ENCODE measurements around the gene ATP2A1.

ATP2A1 gene

DNA sequence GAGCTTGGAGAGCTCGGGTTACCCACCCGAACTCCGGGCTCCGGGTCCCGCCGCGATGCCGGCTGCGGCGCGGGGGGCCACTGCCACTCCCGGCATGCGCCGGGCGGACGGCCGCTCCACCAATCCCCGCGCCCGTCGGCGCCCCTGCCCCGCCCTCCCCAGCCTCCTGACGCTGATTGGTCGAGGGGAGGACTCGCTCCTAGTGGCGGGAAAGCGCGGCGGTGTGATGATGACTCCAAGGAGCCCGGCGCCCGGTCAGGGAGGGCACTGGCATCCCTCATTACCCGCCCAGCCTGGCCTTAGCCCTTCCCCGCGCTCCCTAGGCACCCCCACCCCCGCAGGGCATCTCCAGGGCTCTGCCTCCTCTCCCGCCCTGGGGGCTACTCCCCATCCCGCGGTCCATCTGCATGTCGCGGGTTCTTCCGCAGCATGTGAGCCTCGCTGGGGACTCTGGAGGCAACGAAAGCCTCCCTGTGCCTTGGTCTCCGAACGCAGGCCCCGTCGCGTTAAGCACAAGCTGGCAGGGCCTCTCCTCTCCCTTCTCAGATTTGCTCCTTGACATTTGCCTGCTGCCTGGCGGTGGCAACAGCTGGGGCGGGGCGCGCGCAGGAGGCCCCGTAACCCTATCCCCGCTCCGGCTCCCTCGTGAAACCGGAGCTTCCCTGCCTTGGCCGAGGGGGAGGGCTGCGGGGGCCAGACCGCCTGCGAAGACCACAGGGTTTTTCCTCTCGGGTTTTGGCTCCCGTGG is 1.7 kb downstream of the ATP2A1 start:
- POLR2A ChIA-PET = interaction anchor here (0.5 to 2.5 kb wide), 11 partner anchors 16 to 71 kb away, joined by 3 to 13 read pairs (median 8); partner anchors contain the start of genes ATXN2L, NFATC2IP, SH2B1 and TUFM
- Histone ChIP-seq H3K4me3 (ENCODE audit: low read depth, low read length) (peak overlapping the region; percentile 62), H3K4me1 (ENCODE audit: control insufficient read depth, insufficient read depth, low read length) (peaks cover 11% of the 10 kb centered on the region), H3K9me3 (ENCODE audit: control insufficient read depth, insufficient read depth, low read depth, low read length) (no peaks in the 10 kb centered on the region), H3K27ac (ENCODE audit: extremely low read depth, low read depth, low read length) (peak overlapping the region; percentile 67; the same call in 1 of the 2 replicates), H3K36me3 (ENCODE audit: control insufficient read depth in 2 of 2, insufficient read depth in 1 of 2, low read length in 2 of 2) (peaks cover 0 to 5% of the 10 kb centered on the region in 2 experiments; a peak in 1 of 3 replicates)
- CTCF ChIA-PET = interaction anchor here (0.6 to 2.1 kb wide), 5 partner anchors 32 to 1152 kb away, joined by 3 to 10 read pairs (median 3); no protein-coding TSS in a partner anchor
- TF ChIP-seq PRDM1 (tag by site-specific recombination; IDR thresholded peaks at IDR 0.05) = no peak
- TF ChIP-seq, protein P1, sequence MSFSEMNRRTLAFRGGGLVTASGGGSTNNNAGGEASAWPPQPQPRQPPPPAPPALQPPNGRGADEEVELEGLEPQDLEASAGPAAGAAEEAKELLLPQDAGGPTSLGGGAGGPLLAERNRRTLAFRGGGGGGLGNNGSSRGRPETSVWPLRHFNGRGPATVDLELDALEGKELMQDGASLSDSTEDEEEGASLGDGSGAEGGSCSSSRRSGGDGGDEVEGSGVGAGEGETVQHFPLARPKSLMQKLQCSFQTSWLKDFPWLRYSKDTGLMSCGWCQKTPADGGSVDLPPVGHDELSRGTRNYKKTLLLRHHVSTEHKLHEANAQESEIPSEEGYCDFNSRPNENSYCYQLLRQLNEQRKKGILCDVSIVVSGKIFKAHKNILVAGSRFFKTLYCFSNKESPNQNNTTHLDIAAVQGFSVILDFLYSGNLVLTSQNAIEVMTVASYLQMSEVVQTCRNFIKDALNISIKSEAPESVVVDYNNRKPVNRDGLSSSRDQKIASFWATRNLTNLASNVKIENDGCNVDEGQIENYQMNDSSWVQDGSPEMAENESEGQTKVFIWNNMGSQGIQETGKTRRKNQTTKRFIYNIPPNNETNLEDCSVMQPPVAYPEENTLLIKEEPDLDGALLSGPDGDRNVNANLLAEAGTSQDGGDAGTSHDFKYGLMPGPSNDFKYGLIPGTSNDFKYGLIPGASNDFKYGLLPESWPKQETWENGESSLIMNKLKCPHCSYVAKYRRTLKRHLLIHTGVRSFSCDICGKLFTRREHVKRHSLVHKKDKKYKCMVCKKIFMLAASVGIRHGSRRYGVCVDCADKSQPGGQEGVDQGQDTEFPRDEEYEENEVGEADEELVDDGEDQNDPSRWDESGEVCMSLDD (tag by site-specific recombination; IDR thresholded peaks at IDR 0.05) = peak; percentile 16; the same call in 1 of the 2 replicates
- TF ChIP-seq KLF7 (tag by site-specific recombination; IDR thresholded peaks at IDR 0.05; ENCODE audit: borderline replicate concordance) = 0 out of 2 replicates have a peak, but pooled peaks have one; percentile 52
- TF ChIP-seq ZNF350 (tag by site-specific recombination; IDR thresholded peaks at IDR 0.05) = no peak
- TF ChIP-seq ZNF335 (tag by site-specific recombination; conservative IDR thresholded peaks at IDR 0.05) = peak; percentile 89
- TF ChIP-seq GFI1B (tag by site-specific recombination; IDR thresholded peaks at IDR 0.05) = peak; percentile 69; the same call in 1 of the 2 replicates
- peak; percentile 67; the same call in 1 of the 2 replicates for TF ChIP-seq ZSCAN4 (tag by site-specific recombination; IDR thresholded peaks at IDR 0.05)
- TF ChIP-seq, protein P2, sequence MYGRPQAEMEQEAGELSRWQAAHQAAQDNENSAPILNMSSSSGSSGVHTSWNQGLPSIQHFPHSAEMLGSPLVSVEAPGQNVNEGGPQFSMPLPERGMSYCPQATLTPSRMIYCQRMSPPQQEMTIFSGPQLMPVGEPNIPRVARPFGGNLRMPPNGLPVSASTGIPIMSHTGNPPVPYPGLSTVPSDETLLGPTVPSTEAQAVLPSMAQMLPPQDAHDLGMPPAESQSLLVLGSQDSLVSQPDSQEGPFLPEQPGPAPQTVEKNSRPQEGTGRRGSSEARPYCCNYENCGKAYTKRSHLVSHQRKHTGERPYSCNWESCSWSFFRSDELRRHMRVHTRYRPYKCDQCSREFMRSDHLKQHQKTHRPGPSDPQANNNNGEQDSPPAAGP (tag by site-specific recombination; IDR thresholded peaks at IDR 0.05) = peak; percentile 90
- TF ChIP-seq KLF16 (tag by site-specific recombination; IDR thresholded peaks at IDR 0.05) = peak; percentile 75
- no peak for TF ChIP-seq ZNF830 (tag by site-specific recombination; IDR thresholded peaks at IDR 0.05; ENCODE audit: low read depth)
- TF ChIP-seq, protein P3, sequence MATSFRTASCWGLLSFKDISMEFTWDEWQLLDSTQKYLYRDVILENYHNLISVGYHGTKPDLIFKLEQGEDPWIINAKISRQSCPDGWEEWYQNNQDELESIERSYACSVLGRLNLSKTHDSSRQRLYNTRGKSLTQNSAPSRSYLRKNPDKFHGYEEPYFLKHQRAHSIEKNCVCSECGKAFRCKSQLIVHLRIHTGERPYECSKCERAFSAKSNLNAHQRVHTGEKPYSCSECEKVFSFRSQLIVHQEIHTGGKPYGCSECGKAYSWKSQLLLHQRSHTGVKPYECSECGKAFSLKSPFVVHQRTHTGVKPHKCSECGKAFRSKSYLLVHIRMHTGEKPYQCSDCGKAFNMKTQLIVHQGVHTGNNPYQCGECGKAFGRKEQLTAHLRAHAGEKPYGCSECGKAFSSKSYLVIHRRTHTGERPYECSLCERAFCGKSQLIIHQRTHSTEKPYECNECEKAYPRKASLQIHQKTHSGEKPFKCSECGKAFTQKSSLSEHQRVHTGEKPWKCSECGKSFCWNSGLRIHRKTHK (tag by site-specific recombination; IDR thresholded peaks at IDR 0.05) = no peak
- TF ChIP-seq ZNF600 (tag by site-specific recombination; IDR thresholded peaks at IDR 0.05) = peak; percentile 86
- TF ChIP-seq PATZ1 (tag by site-specific recombination; IDR thresholded peaks at IDR 0.05) = peak; percentile 91
- TF ChIP-seq CTCF (tag by site-specific recombination; IDR thresholded peaks at IDR 0.05) = peak; percentile 6; the same call in 1 of the 2 replicates
- TF ChIP-seq, protein P4, sequence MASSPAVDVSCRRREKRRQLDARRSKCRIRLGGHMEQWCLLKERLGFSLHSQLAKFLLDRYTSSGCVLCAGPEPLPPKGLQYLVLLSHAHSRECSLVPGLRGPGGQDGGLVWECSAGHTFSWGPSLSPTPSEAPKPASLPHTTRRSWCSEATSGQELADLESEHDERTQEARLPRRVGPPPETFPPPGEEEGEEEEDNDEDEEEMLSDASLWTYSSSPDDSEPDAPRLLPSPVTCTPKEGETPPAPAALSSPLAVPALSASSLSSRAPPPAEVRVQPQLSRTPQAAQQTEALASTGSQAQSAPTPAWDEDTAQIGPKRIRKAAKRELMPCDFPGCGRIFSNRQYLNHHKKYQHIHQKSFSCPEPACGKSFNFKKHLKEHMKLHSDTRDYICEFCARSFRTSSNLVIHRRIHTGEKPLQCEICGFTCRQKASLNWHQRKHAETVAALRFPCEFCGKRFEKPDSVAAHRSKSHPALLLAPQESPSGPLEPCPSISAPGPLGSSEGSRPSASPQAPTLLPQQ (tag by site-specific recombination; IDR thresholded peaks at IDR 0.05) = peak; percentile 72
- 0 out of 2 replicates have a peak, but pooled peaks have one; percentile 48 for TF ChIP-seq BCL11A (tag by site-specific recombination; IDR thresholded peaks at IDR 0.05; ENCODE audit: low read depth)
- TF ChIP-seq ZSCAN23 (tag by site-specific recombination; IDR thresholded peaks at IDR 0.05) = peak; percentile 65; the same call in 1 of the 2 replicates
- peak; percentile 88 for TF ChIP-seq ZXDB (tag by site-specific recombination; IDR thresholded peaks at IDR 0.05)
- TF ChIP-seq SP7 (tag by site-specific recombination; IDR thresholded peaks at IDR 0.05) = peak; percentile 87
- 0 out of 2 replicates have a peak, but pooled peaks have one; percentile 38 for TF ChIP-seq ZNF777 (tag by site-specific recombination; IDR thresholded peaks at IDR 0.05; ENCODE audit: borderline replicate concordance)
- peak; percentile 80; the same call in 1 of the 2 replicates for TF ChIP-seq ZNF501 (tag by site-specific recombination; IDR thresholded peaks at IDR 0.05)
